Natural killer cell treated with Interleukin-12 subunit alpha and Interleukin-12 subunit beta and Interleukin-15 and Interleukin-18, amount 100 ng/mL, for 72 hours (primary cell): ENCODE results near the gene ELL. TPM values are rescaled to one million over a fixed set of nuclear protein-coding genes. Genes with fewer than 3 reads are reported as not detected.

Source experiments
- ATAC-seq, 2 donors: fragments of 150-1000 bp; cut with Tn5 transposase in 1 of 2; sonication (Bioruptor Pico), chemical (Tn5 transposase) in 1 of 2; 2 replicates each; pipeline ENCODE4 v1.10.0; 2021
- DNase-seq: peaks from one replicate; pipeline ENCODE4 v3.0.0; 2022; ENCODE audit warnings: low spot score
- H3K27ac Mint-ChIP-seq, 2 donors: 1 replicate in 1 of 2; 2 replicates in 1 of 2; pipeline ENCODE4 v1.8.0; 2022; ENCODE audit warnings: mixed read lengths in 2 of 2, mild to moderate bottlenecking in 1 of 2, moderate library complexity in 1 of 2
- H3K27me3 Mint-ChIP-seq, 2 donors: 1 replicate in 1 of 2; 2 replicates in 1 of 2; pipeline ENCODE4 v1.8.0; 2022; ENCODE audit warnings: mixed read lengths in 2 of 2
- H3K36me3 Mint-ChIP-seq: one replicate; pipeline ENCODE4 v1.8.0; 2022; ENCODE audit warnings: mixed read lengths
- H3K4me1 Mint-ChIP-seq, 2 donors: 1 replicate in 1 of 2; 2 replicates in 1 of 2; pipeline ENCODE4 v1.8.0; 2022; ENCODE audit warnings: low read depth in 2 of 2, mixed read lengths in 2 of 2, mild to moderate bottlenecking in 1 of 2
- H3K4me3 Mint-ChIP-seq: one replicate; pipeline ENCODE4 v1.8.0; 2022; ENCODE audit warnings: mixed read lengths
- H3K9me3 Mint-ChIP-seq: 2 replicates; pipeline ENCODE4 v1.8.0; 2022; ENCODE audit warnings: mixed read lengths
- total RNA-seq, 2 donors: library from RNA; stranded (reverse); gene quantifications; one replicate each; pipeline ENCODE4 v1.2.3, GENCODE V29; 2022

The ELL gene
- total RNA-seq, 2 donors from 2014 or later: 52.3 to 75.2 TPM

- ATAC-seq: no peak
- Mint-ChIP-seq H3K9me3 (peaks cover 5% of the 10 kb centered on the region), H3K27me3 (no peaks in the 10 kb centered on the region), H3K36me3 (peaks cover 9% of the 10 kb centered on the region), H3K27ac (peak overlapping the region; percentile 52 to 79), H3K4me1 (peaks cover 9 to 28% of the 10 kb centered on the region in 2 donors), H3K4me3 (no peak overlapping the region)
- no peak for DNase-seq
Measured at GRCh38 chr19:18442941-18443340, 78.9 kb downstream of the ELL start.

- H3K9me3 Mint-ChIP-seq: peaks cover 5% of the 10 kb centered on the region
- ATAC-seq (no peak), DNase-seq (no peak)
- H3K27ac Mint-ChIP-seq: peak overlapping the region; percentile 52 to 79
- H3K36me3 Mint-ChIP-seq: peaks cover 9% of the 10 kb centered on the region
- H3K4me3 Mint-ChIP-seq: peak overlapping the region; percentile 43
- H3K4me1 Mint-ChIP-seq: peaks cover 9 to 28% of the 10 kb centered on the region in 2 donors
- H3K27me3 Mint-ChIP-seq: no peaks in the 10 kb centered on the region
Measured at GRCh38 chr19:18441804-18442788, 79.8 kb downstream of the ELL start.

GRCh38 chr19:18440936-18441803, 80.7 kb downstream of the ELL start:
- H3K4me1 Mint-ChIP-seq: peaks cover 9 to 32% of the 10 kb centered on the region in 2 donors
- no peaks in the 10 kb centered on the region for H3K27me3 Mint-ChIP-seq
- peak overlapping the region; percentile 52 to 79 for H3K27ac Mint-ChIP-seq
- H3K36me3 Mint-ChIP-seq: peaks cover 9% of the 10 kb centered on the region
- DNase-seq: no peak
- no peak for ATAC-seq
- H3K9me3 Mint-ChIP-seq: peaks cover 5% of the 10 kb centered on the region
- H3K4me3 Mint-ChIP-seq: no peak overlapping the region

GRCh38 chr19:18440415-18440877, 81.4 kb downstream of the ELL start:
- ATAC-seq (no peak), DNase-seq (no peak)
- H3K27me3 Mint-ChIP-seq: no peaks in the 10 kb centered on the region
- peak overlapping the region in 1 of 2 donors; percentile 51 for H3K27ac Mint-ChIP-seq
- H3K9me3 Mint-ChIP-seq: peaks cover 5% of the 10 kb centered on the region
- H3K4me3 Mint-ChIP-seq: no peak overlapping the region
- H3K36me3 Mint-ChIP-seq: peaks cover 9% of the 10 kb centered on the region
- H3K4me1 Mint-ChIP-seq: peaks cover 9 to 32% of the 10 kb centered on the region in 2 donors

- ATAC-seq (no peak), DNase-seq (no peak)
- Mint-ChIP-seq H3K36me3 (peaks cover 9% of the 10 kb centered on the region), H3K27me3 (no peaks in the 10 kb centered on the region), H3K27ac (peak overlapping the region in 1 of 2 donors; percentile 51), H3K4me1 (peaks cover 9 to 32% of the 10 kb centered on the region in 2 donors), H3K9me3 (peaks cover 5% of the 10 kb centered on the region), H3K4me3 (no peak overlapping the region)
Measured at GRCh38 chr19:18439910-18440237, 82.0 kb downstream of the ELL start.

GRCh38 chr19:18439025-18439909, 82.6 kb downstream of the ELL start:
- no peak for DNase-seq
- H3K4me3 Mint-ChIP-seq: no peak overlapping the region
- H3K27me3 Mint-ChIP-seq: no peaks in the 10 kb centered on the region
- no peak for ATAC-seq
- H3K4me1 Mint-ChIP-seq: peaks cover 9 to 35% of the 10 kb centered on the region in 2 donors
- H3K36me3 Mint-ChIP-seq: peaks cover 9% of the 10 kb centered on the region
- H3K27ac Mint-ChIP-seq: peak overlapping the region in 1 of 2 donors; percentile 51
- H3K9me3 Mint-ChIP-seq: peaks cover 5% of the 10 kb centered on the region

GRCh38 chr19:18438331-18439024, 83.4 kb downstream of the ELL start:
- no peak for ATAC-seq
- peaks cover 9 to 37% of the 10 kb centered on the region in 2 donors for H3K4me1 Mint-ChIP-seq
- H3K9me3 Mint-ChIP-seq: peaks cover 5% of the 10 kb centered on the region
- no peak overlapping the region for H3K27ac Mint-ChIP-seq
- no peaks in the 10 kb centered on the region for H3K27me3 Mint-ChIP-seq
- H3K36me3 Mint-ChIP-seq: peaks cover 9% of the 10 kb centered on the region
- DNase-seq: no peak
- no peak overlapping the region for H3K4me3 Mint-ChIP-seq

GRCh38 chr19:18437491-18438330, 84.2 kb downstream of the ELL start, which contains the start of gene ISYNA1:
Gene ISYNA1, minus strand, starts transcription at chr19:18438133. Its CDS starts 154 bp downstream, at chr19:18437979.
- Mint-ChIP-seq H3K4me1 (peaks cover 7 to 32% of the 10 kb centered on the region in 2 donors), H3K27ac (peak within 1 kb of the TSS in 1 of 2 donors; percentile 51), H3K9me3 (peaks cover 5% of the 10 kb centered on the region), H3K36me3 (peaks cover 7% of the 10 kb centered on the region), H3K4me3 (peak within 1 kb of the TSS; percentile 75), H3K27me3 (no peaks in the 10 kb centered on the region)
- ATAC-seq (peak; percentile 55 to 58), DNase-seq (no peak)

- Mint-ChIP-seq H3K4me1 (peaks cover 0 to 24% of the 10 kb centered on the region in 2 donors), H3K27ac (no peak overlapping the region)
Measured at GRCh38 chr19:18436671-18437490, 85.0 kb downstream of the ELL start.

GRCh38 chr19:18435842-18436670, 85.8 kb downstream of the ELL start:
- DNase-seq: no peak
- no peak overlapping the region for H3K27ac Mint-ChIP-seq
- peaks cover 0 to 21% of the 10 kb centered on the region in 2 donors for H3K4me1 Mint-ChIP-seq
- H3K27me3 Mint-ChIP-seq: no peaks in the 10 kb centered on the region
- no peaks in the 10 kb centered on the region for H3K36me3 Mint-ChIP-seq
- ATAC-seq: no peak
- peak overlapping the region; percentile 59 for H3K4me3 Mint-ChIP-seq
- no peaks in the 10 kb centered on the region for H3K9me3 Mint-ChIP-seq

More at GRCh38 chr19:18436671-18437490, 85.0 kb downstream of the ELL start:
- ATAC-seq (peak; percentile 82), DNase-seq (peak; percentile 86)
- Mint-ChIP-seq H3K36me3 (no peaks in the 10 kb centered on the region), H3K9me3 (no peaks in the 10 kb centered on the region), H3K4me3 (peak overlapping the region; percentile 59), H3K27me3 (no peaks in the 10 kb centered on the region)
